ENCODE measurements around the gene ITGAE. TPM values are rescaled to one million over a fixed set of nuclear protein-coding genes. Genes with fewer than 3 reads are reported as not detected.

Gene ITGAE
- 11.3 and 32.9 TPM in 2 replicates for total RNA-seq

GRCh38 chr17:3800362-3801271, at the start of gene ITGAE:
TSS of gene ITGAE (minus strand) at chr17:3801188. CDS start at chr17:3801144, 44 bp downstream.

DNA sequence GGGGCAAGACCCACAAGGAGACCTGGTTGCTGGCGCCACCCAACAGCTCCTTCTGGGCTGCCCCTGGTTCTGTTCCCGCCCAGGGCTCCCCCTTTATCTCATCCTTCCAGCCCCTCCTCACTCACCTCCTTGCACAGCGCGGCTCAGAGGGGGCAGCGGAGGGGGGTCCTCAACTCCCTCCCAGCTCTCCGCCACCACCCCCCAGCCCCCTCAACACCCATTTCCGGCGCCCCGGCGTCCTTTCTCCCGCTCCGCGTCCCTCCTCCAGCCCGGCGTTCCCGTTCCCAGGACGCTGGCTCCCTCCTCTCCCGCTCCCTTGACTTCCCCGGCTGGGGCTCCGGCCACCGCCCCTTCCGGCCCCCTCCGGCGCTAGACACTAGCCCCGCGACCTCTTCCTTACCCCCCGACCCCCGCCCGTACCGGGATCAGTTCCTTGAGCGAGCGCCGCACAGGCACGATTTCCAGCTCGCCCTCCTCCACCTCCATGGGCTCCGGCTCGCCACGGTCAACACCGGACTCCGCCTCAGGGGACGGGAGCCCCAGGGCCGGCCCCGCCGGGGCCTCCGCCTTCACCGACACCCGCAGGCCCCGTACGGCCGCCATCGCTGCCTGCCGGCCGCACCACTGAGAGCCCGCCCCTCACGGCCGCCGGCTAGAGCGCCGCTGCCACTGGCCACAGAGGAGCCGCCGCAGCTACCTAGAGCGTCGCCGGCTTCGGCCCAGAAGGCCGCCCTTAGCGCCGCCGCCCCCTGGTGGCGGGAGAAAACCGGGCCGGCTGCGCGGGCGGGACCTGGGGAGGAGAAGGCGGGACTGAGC, 44.8 kb upstream of the ITGAE start, which contains the start of gene NCBP3:
TSS of gene NCBP3 (minus strand) at position 626 of the 816 bp plus-strand sequence. CDS start at position 603, 23 bp downstream.

DNA sequence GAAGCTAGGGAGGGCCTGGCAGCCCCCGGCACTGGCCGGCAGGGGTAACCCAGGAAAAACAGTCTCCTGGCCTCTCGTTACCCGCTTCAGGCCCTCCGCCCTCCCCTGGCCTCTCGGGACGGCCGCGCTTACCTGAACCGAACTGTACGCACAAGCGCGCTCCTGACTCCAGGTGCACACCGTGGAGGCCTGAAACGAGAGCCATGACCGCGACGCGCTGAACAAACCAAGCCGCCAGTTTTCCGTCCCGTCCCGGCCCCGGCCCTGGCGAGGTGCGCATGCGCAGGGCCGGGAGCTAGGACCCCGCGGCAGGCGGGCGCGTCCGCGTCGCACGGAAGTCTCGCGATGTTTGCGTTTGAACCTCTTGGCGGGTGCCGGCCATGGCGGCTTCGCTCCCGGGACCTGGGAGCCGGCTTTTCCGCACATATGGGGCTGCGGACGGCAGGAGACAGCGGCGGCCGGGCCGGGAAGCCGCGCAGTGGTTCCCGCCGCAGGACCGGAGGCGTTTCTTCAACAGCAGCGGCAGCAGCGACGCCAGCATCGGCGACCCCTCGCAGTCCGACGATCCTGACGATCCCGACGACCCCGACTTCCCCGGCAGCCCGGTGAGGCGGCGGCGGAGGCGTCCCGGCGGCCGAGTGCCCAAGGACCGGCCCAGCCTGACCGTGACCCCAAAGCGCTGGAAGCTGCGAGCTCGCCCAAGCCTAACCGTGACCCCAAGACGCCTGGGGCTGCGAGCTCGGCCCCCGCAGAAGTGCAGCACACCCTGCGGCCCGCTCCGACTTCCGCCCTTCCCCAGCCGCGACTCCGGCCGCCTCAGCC, 77.2 kb downstream of the ITGAE start, which contains the start of gene HASPIN:
TSS of gene HASPIN (plus strand) at position 348 of the 822 bp plus-strand sequence. CDS start at position 381, 33 bp downstream.

DNA sequence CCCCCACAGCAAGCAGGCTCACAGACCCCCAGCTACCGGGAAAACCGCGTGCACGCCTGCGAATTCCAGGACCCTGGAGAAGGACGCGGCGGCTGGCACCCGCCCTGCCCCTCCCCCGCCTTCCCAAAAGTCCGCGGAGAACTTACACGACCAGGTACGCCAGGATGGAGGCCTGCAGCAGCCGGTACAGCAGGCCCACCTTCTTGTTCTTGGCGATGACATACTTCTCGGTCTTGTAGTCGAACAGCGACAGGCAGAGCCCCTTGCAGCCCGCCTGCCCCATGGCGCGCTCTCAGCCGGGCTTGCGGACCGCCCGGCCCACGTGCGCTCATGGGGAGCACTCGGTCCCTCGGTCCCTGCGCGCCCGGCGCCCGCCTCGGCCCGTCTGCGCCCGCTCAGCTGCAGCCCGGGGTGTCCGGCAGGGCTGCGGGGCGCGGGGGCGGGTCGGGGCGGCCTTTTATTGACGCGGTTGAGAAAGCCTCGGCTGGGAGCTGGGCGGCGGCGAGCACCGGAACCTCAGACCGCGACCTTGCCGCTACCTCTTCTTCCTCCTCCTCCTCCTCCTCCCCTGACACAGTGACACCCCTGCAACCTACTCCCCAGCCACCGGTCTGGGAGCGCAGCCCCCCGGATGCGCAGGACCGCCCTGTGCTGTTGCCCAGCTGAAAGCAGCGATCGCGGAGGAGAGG, 105.1 kb downstream of the ITGAE start, which contains the start of gene P2RX5:
TSS of gene P2RX5 (minus strand) at position 433 of the 689 bp plus-strand sequence. CDS start at position 283, 150 bp downstream.

GRCh38 chr17:3668279-3669084, 132.5 kb downstream of the ITGAE start, which contains the start of the genes EMC6 and TAX1BP3:
TSS of gene EMC6 (plus strand) at chr17:3668812. CDS start at chr17:3669147, 335 bp downstream.
TSS of gene TAX1BP3 (minus strand) at chr17:3668578. CDS start at chr17:3668526, 52 bp downstream.

Other genes starting within 250 kb of the ITGAE start
- gene TRPV3, start 243.4 kb downstream of the ITGAE start, total RNA-seq, result 0.65 and 0.89 TPM in 2 replicates
- 0.81 and 1.0 TPM in 2 replicates for gene TRPV1, start 191.8 kb downstream of the ITGAE start, total RNA-seq
- gene SHPK, start 164.9 kb downstream of the ITGAE start, total RNA-seq, result 18.7 and 24.1 TPM in 2 replicates
- gene CTNS, start 164.4 kb downstream of the ITGAE start, total RNA-seq, result 21.0 and 37.0 TPM in 2 replicates
- gene TAX1BP3, start 132.6 kb downstream of the ITGAE start, total RNA-seq, result 451 and 479 TPM in 2 replicates
- gene EMC6, start 132.4 kb downstream of the ITGAE start, total RNA-seq, result 44.5 and 63.7 TPM in 2 replicates
- 9.1 and 13.2 TPM in 2 replicates for gene P2RX5, start 105.0 kb downstream of the ITGAE start, total RNA-seq
- gene HASPIN, start 77.3 kb downstream of the ITGAE start, total RNA-seq, result 1.5 and 17.3 TPM in 2 replicates
- 9.5 and 10.9 TPM in 2 replicates for gene NCBP3, start 45.1 kb upstream of the ITGAE start, total RNA-seq
- 10.1 and 12.8 TPM in 2 replicates for gene CAMKK1, start 91.9 kb upstream of the ITGAE start, total RNA-seq
- under 0.01 TPM in 1 of 2 replicates, not detected in the other for gene P2RX1, start 115.3 kb upstream of the ITGAE start, total RNA-seq
- gene ATP2A3, start 163.2 kb upstream of the ITGAE start, total RNA-seq, result 1.3 and 2.3 TPM in 2 replicates

Data from mesangial cell (primary cell).